HepG2 (cell line): Measurements from ENCODE around the gene INPP5K. TPM values are rescaled to one million over a fixed set of nuclear protein-coding genes. Genes with fewer than 3 reads are reported as not detected.

Experiments
- CHCHD3 ChIP-seq: sonication (generic); formaldehyde crosslinking; IDR thresholded peaks from 2 replicates; pipeline ENCODE4 v1.8.0; 2022; ENCODE audit warnings: mild to moderate bottlenecking, missing genetic modification reagents, moderate library complexity
- HDAC6 ChIP-seq: fragments of 200-600 bp; sonication (generic); IDR thresholded peaks from 2 replicates; pipeline ENCODE4 v1.7.0; 2017; ENCODE audit warnings: mild to moderate bottlenecking, antibody characterized with exemption, low read length, low read depth
- MED1 ChIP-seq: sonication (generic); formaldehyde crosslinking; IDR thresholded peaks from 2 replicates; pipeline ENCODE4 v1.4.0; 2020; ENCODE audit warnings: missing genetic modification reagents
- TCF12 ChIP-seq, 2 experiments: fragments of 450-650 bp in 1 of 2; sonication (generic) in 1 of 2; formaldehyde crosslinking in 1 of 2; IDR thresholded peaks; 2 replicates each; pipeline versions ENCODE4 v1.6.1 to v1.8.0; 2017 to 2022; ENCODE audit warnings: antibody characterized with exemption in 1 of 2, mild to moderate bottlenecking in 1 of 2, missing genetic modification reagents in 1 of 2, moderate library complexity in 1 of 2
- ZNF468 ChIP-seq: sonication (generic); formaldehyde crosslinking; IDR thresholded peaks from 2 replicates; pipeline ENCODE4 v1.8.0; 2022; ENCODE audit warnings: mild to moderate bottlenecking, moderate library complexity, missing genetic modification reagents
- ZNF570 ChIP-seq: sonication (generic); formaldehyde crosslinking; IDR thresholded peaks from 2 replicates; pipeline ENCODE4 v1.4.0; 2020; ENCODE audit warnings: mild to moderate bottlenecking, missing genetic modification reagents, borderline replicate concordance
- ZNF704 ChIP-seq: sonication (generic); formaldehyde crosslinking; IDR thresholded peaks from 2 replicates; pipeline ENCODE4 v1.8.1; 2023; ENCODE audit warnings: mild to moderate bottlenecking, inconsistent platforms, moderate library complexity, missing genetic modification reagents, borderline replicate concordance
- polyA plus RNA-seq, 8 experiments: library from polyadenylated mRNA; depleted of rRNA in 3 of 8; stranded (reverse) in 7 of 8; unstranded in 1 of 8; fragments of >200 nt; fragmentation: Illumina TruSeq in 4 of 8; extraction: Trizol in 4 of 8; gene quantifications; 2 replicates each; pipeline versions ENCODE4 v1.2.1 to v1.2.3, GENCODE V29; 2011 to 2016; ENCODE audit warnings: low read depth in 4 of 8, missing spikeins in 1 of 8, mixed read lengths in 1 of 8; ENCODE audit not compliant: insufficient read depth in 1 of 8
- total RNA-seq, 5 experiments: library from RNA; depleted of rRNA; stranded (reverse); fragments of >200 nt; fragmentation: Illumina TruSeq; extraction: Trizol; gene quantifications; 2 replicates each; pipeline ENCODE4 v1.2.3, GENCODE V29; 2016; ENCODE audit warnings: low read depth in 1 of 5
- TF ChIP-seq, protein P1 (sequence below): sonication (generic); formaldehyde crosslinking; IDR thresholded peaks from 2 replicates; pipeline ENCODE4 v1.4.0; 2020; ENCODE audit warnings: missing genetic modification reagents, borderline replicate concordance
- TF ChIP-seq, protein P2 (sequence below): sonication (generic); formaldehyde crosslinking; IDR thresholded peaks from 2 replicates; pipeline ENCODE4 v1.4.0; 2020; ENCODE audit warnings: missing genetic modification reagents
- TF ChIP-seq, protein P3 (sequence below): sonication (generic); formaldehyde crosslinking; IDR thresholded peaks from 2 replicates; pipeline ENCODE4 v1.4.0; 2020; ENCODE audit warnings: mild to moderate bottlenecking, missing genetic modification reagents

INPP5K gene
- total and polyA plus RNA-seq, 2 of the 13 experiments (the other 11 are each of a cell fraction or from before 2014, with no cell fraction given) = 4.8 to 9.6 TPM

DNA sequence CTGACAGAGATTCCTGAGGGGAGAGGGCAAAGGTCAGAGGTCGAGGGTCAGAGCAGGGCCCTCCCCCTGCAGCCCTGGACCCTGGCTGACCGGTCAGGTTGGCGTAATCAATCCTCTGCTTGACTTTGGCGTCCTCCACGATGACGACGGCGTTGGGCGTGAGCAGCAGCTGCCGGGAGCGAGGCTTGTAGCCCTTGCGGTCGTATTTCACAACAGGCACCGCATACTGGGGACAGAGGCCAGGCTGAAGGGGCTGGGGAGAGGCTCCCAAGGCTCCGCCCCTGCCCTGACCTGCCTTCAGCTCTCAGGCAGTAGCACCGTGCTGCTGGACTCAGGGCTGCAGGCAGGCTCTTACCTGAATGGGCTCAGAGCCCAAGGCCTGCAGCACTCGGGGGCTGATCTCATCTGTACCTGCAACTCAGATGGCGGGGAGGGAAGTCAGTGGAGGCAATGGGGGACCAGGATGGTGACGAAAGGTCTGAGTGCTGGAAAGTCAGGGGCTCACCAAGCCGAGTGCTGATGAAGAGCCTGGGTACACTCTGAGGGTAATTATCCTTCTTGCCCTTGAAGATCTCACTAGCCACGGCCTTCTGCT, 48.4 kb downstream of the INPP5K start (continued):
- TF ChIP-seq, protein P1, sequence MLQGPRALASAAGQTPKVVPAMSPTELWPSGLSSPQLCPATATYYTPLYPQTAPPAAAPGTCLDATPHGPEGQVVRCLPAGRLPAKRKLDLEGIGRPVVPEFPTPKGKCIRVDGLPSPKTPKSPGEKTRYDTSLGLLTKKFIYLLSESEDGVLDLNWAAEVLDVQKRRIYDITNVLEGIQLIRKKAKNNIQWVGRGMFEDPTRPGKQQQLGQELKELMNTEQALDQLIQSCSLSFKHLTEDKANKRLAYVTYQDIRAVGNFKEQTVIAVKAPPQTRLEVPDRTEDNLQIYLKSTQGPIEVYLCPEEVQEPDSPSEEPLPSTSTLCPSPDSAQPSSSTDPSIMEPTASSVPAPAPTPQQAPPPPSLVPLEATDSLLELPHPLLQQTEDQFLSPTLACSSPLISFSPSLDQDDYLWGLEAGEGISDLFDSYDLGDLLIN (CRISPR knock-in tag) = no peak
- TF ChIP-seq ZNF704 (CRISPR knock-in tag) = no peak
- TF ChIP-seq CHCHD3 (CRISPR knock-in tag) = 0 out of 2 replicates have a peak, but pooled peaks have one; percentile 25
- peak; percentile 86 for TF ChIP-seq MED1 (CRISPR knock-in tag)
- TF ChIP-seq, protein P2, sequence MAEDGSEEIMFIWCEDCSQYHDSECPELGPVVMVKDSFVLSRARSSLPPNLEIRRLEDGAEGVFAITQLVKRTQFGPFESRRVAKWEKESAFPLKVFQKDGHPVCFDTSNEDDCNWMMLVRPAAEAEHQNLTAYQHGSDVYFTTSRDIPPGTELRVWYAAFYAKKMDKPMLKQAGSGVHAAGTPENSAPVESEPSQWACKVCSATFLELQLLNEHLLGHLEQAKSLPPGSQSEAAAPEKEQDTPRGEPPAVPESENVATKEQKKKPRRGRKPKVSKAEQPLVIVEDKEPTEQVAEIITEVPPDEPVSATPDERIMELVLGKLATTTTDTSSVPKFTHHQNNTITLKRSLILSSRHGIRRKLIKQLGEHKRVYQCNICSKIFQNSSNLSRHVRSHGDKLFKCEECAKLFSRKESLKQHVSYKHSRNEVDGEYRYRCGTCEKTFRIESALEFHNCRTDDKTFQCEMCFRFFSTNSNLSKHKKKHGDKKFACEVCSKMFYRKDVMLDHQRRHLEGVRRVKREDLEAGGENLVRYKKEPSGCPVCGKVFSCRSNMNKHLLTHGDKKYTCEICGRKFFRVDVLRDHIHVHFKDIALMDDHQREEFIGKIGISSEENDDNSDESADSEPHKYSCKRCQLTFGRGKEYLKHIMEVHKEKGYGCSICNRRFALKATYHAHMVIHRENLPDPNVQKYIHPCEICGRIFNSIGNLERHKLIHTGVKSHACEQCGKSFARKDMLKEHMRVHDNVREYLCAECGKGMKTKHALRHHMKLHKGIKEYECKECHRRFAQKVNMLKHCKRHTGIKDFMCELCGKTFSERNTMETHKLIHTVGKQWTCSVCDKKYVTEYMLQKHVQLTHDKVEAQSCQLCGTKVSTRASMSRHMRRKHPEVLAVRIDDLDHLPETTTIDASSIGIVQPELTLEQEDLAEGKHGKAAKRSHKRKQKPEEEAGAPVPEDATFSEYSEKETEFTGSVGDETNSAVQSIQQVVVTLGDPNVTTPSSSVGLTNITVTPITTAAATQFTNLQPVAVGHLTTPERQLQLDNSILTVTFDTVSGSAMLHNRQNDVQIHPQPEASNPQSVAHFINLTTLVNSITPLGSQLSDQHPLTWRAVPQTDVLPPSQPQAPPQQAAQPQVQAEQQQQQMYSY (CRISPR knock-in tag) = no peak
- TF ChIP-seq ZNF570 = no peak
- no peak for TF ChIP-seq TCF12 (IDR thresholded peaks at IDR 0.05)
- no peak for TF ChIP-seq TCF12 (CRISPR knock-in tag; IDR thresholded peaks at IDR 0.05)
- TF ChIP-seq, protein P3, sequence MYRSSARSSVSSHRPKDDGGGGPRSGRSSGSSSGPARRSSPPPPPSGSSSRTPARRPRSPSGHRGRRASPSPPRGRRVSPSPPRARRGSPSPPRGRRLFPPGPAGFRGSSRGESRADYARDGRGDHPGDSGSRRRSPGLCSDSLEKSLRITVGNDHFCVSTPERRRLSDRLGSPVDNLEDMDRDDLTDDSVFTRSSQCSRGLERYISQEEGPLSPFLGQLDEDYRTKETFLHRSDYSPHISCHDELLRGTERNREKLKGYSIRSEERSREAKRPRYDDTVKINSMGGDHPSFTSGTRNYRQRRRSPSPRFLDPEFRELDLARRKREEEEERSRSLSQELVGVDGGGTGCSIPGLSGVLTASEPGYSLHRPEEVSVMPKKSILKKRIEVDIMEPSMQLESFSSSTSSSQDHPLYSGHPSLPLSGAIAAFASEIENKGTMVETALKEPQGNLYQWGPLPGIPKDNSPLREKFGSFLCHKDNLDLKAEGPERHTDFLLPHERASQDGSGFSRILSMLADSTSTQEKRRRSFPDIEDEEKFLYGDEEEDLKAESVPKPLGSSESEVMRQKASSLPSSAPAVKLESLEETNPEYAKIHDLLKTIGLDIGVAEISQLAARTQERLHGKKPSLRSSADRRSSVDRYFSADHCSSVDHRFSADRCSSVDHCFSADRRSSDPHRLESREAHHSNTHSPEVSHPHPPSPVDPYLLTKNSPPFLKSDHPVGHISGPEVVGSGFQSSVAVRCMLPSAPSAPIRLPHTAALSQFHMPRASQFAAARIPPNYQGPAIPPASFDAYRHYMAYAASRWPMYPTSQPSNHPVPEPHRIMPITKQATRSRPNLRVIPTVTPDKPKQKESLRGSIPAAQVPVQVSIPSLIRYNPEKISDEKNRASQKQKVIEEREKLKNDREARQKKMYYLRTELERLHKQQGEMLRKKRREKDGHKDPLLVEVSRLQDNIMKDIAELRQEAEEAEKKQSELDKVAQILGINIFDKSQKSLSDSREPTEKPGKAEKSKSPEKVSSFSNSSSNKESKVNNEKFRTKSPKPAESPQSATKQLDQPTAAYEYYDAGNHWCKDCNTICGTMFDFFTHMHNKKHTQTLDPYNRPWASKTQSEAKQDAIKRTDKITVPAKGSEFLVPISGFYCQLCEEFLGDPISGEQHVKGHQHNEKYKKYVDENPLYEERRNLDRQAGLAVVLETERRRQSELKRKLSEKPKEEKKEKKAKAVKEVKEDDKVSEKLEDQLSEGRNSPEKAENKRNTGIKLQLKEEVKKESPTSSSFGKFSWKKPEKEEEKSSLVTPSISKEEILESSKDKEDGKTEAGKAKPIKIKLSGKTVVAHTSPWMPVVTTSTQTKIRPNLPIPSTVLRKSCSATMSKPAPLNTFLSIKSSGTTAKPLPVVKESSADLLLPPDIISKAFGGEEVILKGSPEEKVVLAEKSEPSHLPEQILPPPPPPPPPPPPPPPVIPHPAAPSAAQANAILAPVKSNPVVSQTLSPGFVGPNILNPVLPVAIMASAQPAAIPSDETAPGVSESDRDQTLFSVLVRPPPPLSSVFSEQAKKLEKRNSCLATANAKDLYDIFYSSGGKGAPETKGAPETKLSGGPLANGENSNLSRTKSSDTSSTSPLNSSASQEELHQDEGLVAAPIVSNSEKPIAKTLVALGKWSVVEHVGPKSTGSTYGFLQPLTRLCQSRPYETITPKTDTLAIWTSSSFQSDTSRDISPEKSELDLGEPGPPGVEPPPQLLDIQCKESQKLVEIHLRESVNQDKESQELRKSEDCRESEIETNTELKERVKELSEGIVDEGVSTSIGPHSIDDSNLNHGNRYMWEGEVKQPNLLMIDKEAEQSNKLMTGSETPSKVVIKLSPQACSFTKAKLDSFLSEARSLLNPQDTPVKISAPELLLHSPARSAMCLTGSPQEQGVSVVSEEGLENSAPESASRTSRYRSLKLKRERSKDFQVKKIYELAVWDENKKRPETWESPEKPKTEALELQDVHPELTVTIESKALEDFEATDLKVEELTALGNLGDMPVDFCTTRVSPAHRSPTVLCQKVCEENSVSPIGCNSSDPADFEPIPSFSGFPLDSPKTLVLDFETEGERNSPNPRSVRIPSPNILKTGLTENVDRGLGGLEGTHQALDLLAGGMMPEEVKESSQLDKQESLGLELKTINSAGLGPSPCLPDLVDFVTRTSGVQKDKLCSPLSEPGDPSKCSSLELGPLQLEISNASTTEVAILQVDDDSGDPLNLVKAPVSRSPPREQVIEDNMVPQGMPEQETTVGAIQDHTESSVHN (CRISPR knock-in tag) = peak; percentile 64; the same call in 1 of the 2 replicates
- no peak for TF ChIP-seq HDAC6
- TF ChIP-seq ZNF468 (CRISPR knock-in tag) = no peak
